IPS-18c (cell line): ENCODE measurements around the gene CITED1.
"Not testable (repeated sequence)": the region's sequence is repeated elsewhere in the genome, so short reads cannot be mapped to it uniquely, and the experiment has no call there.

Source experiments
- H3K4me3 ChIP-seq: 2 replicates; pipeline ENCODE4 v1.7.0; 2013; ENCODE audit warnings: low read depth, mild to moderate bottlenecking, low read length, moderate library complexity; ENCODE audit not compliant: insufficient read depth
- H3K9me3 ChIP-seq: one replicate; pipeline ENCODE4 v1.6.1; 2013; ENCODE audit warnings: mild to moderate bottlenecking, low read length, moderate library complexity; ENCODE audit not compliant: control insufficient read depth, insufficient read depth

CITED1 gene

GRCh38 chrX:72305286-72306084, at the start of gene CITED1:
TSS of gene CITED1 (minus strand) at chrX:72305914. CDS start at chrX:72302869, 3,045 bp downstream.
- H3K9me3 ChIP-seq: peaks cover 14% of the 10 kb centered on the region
- peak within 1 kb of the TSS; percentile 36 for H3K4me3 ChIP-seq

GRCh38 chrX:72352786-72353185, 47.1 kb upstream of the CITED1 start:
- Histone ChIP-seq H3K4me3 (no peak overlapping the region), H3K9me3 (peaks cover 4% of the 10 kb centered on the region)

DNA sequence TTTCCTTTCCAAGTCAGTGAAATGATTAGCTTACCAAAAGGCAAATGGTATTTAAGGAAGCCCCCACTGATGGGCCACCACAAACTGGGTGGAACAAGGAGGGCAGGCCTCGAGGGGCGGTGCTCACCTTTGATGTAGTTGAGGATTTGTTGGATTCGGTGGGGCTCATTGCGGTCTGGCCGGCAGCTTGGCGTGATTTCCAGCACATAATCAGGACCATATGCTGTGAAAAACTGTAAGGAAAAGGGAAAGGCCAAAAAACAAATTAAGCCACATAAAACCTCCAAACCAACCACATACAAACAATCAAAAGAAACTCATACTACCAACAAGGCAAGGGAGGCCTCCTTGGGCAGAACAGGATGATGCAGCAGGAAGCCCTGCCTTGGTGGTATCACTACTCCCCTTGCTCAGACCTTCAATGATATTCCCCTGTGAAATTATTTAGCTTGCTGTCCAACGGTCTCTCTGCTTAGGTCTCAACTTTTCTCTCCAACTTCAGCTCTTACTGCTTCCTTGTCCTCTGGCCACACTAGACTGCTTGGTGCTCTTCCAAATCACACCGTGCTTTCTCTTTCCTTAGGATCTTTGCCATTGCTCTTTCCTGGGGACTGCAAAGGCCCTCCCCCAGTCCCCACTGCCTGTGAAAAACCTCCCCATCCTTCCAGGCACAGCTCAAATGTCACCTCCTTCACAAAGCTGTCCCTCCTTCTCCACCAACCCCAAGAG, 46.1 kb upstream of the CITED1 start:
- Histone ChIP-seq H3K9me3 (peaks cover 4% of the 10 kb centered on the region), H3K4me3 (no peak overlapping the region)

DNA sequence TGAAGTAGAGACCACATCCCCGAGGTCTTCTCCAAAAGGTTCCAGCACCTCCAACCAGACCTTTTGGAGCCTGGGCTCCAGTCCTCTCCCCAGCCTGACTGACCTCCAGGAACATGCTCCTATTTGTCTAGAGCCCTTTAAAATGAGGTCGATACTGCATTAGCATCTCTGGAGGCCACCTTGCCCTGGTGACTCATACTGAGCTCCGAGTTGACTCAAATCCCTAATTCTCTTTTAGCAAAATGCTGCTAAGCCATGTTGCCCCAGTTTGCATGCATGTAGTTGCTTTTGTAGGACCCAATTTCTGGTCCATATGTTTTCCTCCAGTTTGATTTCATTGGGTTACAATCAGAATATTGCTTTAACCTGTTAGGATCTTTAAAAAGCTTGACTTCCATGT, 43.5 kb upstream of the CITED1 start:
- H3K9me3 ChIP-seq: peaks cover 4% of the 10 kb centered on the region

DNA sequence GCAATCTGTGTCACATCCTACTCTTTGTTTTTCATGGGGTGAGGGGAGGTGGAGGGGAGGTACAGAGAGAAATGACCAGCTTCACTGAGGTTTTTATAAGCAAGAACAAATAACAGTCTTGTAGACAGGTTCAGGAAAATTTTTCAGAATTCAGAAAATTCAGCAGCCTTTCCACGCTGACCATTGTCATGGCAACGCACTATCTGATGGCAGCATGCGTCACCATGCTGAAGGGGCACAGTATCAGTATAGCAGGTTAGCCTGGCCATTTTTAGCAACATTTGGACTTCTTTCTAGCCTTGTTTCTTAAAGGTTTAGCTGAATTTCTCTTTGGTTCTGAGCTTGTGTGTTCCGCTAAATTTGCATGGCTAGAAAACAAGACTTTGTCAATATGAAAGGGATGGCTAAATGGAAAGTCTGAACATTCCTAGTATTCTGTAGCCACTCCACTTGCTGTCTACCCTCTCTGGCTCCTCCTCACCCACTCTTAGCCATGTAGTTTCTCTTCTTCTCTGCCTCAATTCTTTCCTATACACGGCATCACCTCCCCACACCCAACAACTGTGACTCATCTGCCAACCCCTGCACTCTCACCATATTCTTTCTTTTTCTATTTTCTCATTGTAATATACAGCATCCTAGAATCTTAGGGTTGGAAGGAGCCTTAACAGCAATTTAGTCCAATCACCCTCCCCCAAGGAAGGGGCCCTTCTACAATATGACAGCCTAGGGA, 42.7 kb upstream of the CITED1 start:
- peaks cover 4% of the 10 kb centered on the region for H3K9me3 ChIP-seq
- no peak overlapping the region for H3K4me3 ChIP-seq

More for the DNA sequence above, 43.5 kb upstream of the CITED1 start:
- H3K4me3 ChIP-seq: no peak overlapping the region

- Histone ChIP-seq H3K9me3 (peaks cover 4% of the 10 kb centered on the region), H3K4me3 (no peak overlapping the region)
These were observed 41.7 kb upstream of the CITED1 start for GRCh38 chrX:72347366-72347765.

GRCh38 chrX:72346302-72346949, 40.7 kb upstream of the CITED1 start:
- Histone ChIP-seq H3K9me3 (peaks cover 3% of the 10 kb centered on the region), H3K4me3 (no peak overlapping the region)

DNA sequence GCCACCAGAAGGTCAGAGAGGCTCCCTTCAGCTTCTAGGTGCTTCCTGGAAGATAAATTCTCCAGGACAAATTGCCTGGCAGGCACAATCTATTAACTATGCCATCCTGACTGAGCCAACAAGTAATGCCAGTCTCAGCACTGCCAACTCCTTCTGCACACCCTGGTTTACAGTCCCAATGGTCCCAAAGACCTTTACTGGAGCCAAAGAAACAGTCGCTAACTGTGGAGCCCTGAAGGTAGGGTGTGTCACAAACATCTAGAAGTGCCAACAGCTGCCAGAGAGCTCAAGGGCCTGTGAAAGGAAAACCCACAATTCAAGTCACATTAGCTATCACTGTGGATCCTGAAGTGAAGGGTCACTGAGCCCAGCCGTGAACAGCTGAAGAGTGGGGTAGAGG, 34.9 kb upstream of the CITED1 start:
- H3K9me3 ChIP-seq: peaks cover 5% of the 10 kb centered on the region
- H3K4me3 ChIP-seq: no peak overlapping the region

DNA sequence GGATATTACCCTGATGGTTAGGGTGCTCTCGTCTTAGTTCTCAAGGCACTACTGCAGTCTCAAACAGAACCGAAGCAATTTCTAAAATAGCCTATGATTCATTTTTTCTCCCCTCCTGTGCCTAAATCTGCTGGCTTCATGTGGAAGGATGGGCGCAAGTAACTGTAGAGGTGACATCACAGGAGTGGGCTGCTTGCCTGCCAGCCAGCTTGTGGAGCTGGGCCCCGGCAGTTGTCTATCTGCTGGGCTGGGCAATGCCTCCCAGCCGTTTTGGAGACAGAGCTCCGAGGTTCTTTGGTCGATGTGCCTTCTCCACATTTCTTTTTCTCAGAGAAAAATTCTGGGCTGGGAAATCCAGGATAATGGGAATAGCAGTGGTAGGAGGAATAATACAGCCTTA, 34.3 kb upstream of the CITED1 start:
- Histone ChIP-seq H3K9me3 (peaks cover 5% of the 10 kb centered on the region), H3K4me3 (no peak overlapping the region)

DNA sequence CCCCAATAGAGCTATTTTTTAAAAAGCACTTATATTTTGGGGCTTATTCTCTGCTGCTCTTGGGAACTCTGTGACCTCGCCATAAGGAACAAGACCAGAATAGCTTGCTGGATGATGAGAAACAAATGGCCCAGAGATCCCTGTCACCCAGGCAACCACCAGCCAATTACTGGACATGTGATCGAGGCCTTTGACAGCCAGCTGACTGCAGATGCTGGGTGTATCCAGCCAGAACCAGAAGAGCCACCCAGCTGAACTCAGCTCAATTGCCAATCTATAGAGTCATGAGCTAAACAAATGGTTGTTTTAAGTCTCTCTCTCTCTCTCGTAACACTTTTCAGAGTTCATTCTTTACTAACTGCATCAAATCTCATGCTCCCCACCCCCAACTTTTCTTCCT, 24.4 kb upstream of the CITED1 start:
- Histone ChIP-seq H3K9me3 (peaks cover 10% of the 10 kb centered on the region), H3K4me3 (no peak overlapping the region)

- no peak overlapping the region for H3K4me3 ChIP-seq
- H3K9me3 ChIP-seq: peaks cover 5% of the 10 kb centered on the region
These were observed 21.0 kb upstream of the CITED1 start for GRCh38 chrX:72326605-72327300.

DNA sequence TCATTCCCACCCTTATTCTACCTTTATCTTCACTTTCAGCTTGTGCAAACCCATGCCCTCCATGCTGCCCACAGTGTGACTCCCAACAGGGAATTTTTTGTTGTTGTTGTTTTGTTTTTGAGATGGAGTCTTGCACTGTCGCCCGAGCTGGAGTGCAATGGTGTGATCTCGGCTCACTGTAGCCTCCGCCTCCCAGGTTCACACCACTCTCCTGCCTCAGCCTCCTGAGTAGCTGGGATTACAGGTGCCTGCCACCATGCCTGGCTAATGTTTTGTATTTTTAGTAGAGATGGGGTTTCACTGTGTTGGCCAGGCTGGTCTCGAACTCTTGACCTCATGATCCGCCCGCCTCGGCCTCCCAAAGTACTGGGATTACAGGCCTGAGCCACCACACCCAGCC, 13.9 kb upstream of the CITED1 start:
- not testable (repeated sequence) for H3K9me3 ChIP-seq, H3K4me3 ChIP-seq

GRCh38 chrX:72317139-72317538, 11.4 kb upstream of the CITED1 start:
- H3K9me3 ChIP-seq: peaks cover 4% of the 10 kb centered on the region
- H3K4me3 ChIP-seq: no peak overlapping the region

- Histone ChIP-seq H3K4me3 (no peak overlapping the region), H3K9me3 (peaks cover 4% of the 10 kb centered on the region)
These were observed 10.8 kb upstream of the CITED1 start for GRCh38 chrX:72316408-72317110.

GRCh38 chrX:72314881-72315280, 9.2 kb upstream of the CITED1 start:
- Histone ChIP-seq H3K4me3 (no peak overlapping the region), H3K9me3 (peaks cover 4% of the 10 kb centered on the region)
